SKM-1 treated with dmso at 0.1 percent for 144 hours (cell line): ENCODE results near the gene CYP26B1.

Experiments
- DNase-seq: peaks from one replicate; lab custom pipeline; 2025; ENCODE audit not compliant: unreplicated experiment; lab: John Stamatoyannopoulos, UW

CYP26B1 gene, protein sequence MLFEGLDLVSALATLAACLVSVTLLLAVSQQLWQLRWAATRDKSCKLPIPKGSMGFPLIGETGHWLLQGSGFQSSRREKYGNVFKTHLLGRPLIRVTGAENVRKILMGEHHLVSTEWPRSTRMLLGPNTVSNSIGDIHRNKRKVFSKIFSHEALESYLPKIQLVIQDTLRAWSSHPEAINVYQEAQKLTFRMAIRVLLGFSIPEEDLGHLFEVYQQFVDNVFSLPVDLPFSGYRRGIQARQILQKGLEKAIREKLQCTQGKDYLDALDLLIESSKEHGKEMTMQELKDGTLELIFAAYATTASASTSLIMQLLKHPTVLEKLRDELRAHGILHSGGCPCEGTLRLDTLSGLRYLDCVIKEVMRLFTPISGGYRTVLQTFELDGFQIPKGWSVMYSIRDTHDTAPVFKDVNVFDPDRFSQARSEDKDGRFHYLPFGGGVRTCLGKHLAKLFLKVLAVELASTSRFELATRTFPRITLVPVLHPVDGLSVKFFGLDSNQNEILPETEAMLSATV

DNA sequence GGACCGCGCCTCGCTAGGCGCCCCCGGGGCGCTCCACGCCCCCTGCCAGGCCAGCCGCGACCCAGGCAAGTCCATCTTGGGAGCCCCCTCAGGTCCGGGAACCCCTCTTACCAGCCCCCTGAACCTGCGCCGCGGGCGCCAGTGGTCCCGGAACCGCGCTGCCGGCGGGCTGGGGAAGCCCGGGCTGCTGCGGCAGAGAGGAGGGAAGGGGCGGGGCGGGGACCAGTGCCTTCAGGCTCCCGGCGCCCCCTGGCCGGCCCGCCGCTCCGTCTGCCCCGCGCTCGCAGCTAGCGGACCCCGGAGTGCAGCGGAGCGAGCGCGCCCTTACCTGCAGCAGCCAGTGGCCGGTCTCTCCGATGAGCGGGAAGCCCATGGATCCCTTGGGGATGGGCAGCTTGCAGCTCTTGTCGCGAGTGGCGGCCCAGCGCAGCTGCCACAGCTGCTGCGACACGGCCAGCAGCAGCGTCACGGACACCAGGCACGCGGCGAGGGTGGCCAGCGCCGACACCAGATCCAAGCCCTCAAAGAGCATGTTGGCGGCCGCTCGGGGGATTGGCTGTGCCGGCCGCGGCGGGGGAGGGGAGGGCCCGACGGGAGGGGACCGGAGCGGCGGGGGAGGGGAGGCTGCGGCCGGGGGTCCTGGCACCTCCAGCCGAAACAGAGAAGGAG, at the start of gene CYP26B1:
TSS of gene CYP26B1 (minus strand) at position 560 of the 669 bp plus-strand sequence. CDS start at position 532, 28 bp downstream.
- DNase-seq: no peak

DNA sequence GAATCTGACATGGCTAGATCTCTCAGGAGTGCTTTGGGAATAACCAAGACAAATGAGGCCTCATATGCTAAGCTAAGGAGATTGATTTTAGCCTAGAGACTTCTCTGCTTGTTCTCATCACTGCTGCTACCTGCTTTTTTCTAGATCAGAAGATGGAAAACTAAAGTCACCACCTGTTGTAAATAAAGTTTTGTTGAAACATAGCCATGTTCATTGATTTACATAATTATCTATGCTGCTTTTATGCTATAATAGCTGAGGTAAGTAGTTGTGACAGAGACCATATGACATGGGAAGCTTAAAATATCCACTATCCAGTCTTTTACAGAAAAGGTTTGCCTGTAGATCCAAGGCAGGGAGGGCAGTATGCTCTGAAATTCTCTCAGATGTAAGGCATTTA, 46.1 kb upstream of the CYP26B1 start:
- no peak for DNase-seq

DNA sequence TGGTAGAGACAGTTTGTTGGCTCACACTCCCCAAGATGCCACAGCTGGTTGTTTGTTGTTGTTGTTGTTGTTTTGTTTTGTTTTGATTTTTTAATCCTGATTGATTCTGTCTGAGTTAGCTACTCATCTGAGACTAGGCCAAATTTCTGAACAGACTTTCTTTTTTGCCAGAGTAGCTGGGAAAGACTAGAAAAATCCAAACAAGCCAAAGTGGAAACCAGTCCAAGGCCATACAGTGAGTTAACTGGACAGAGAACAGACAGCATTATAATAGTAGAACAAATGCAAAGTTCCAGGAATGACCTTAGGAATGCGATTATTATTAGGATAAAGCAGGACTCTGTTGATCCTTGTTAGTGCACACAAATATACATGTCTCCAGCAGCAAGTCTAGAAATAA, 43.8 kb upstream of the CYP26B1 start:
- no peak for DNase-seq

DNA sequence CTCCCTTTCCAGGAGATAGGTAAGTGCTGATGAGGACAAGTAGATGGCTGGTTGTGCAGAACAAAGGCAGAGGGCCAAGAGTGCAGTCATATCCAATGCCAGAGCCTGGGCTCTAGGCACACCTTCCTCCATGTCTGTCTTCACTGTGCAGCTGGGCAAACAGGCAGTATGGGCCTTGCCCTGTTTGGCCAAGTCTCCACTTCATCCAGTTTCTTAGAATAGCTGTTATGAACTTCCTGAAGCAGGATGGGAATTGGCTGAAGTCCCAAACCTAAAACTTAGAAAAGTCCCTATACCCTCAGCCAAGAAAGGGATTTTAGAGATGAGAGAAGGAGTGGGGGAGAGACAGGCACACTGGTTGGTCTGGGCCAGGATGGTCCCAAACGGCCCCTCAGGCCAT, 37.5 kb upstream of the CYP26B1 start:
- DNase-seq: no peak

DNA sequence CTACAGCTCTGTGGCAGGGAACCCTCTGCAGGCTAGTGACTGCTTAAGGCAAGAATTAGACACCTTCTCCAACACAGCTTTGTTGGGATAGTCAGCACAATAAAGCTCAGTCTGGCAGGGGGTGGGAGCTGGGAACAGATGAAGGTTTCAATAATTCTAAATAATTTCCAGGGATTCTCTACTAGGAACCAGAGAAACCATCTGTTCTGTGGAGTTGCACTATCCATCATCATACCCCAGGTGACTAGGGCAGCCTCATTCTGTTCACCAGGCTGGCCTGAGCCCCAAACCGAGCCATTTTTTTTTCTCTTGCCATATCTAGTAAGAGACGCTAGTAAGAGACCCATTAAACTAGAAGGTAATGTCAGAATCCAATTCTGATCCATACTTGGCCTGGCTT, 35.8 kb upstream of the CYP26B1 start:
- no peak for DNase-seq

DNA sequence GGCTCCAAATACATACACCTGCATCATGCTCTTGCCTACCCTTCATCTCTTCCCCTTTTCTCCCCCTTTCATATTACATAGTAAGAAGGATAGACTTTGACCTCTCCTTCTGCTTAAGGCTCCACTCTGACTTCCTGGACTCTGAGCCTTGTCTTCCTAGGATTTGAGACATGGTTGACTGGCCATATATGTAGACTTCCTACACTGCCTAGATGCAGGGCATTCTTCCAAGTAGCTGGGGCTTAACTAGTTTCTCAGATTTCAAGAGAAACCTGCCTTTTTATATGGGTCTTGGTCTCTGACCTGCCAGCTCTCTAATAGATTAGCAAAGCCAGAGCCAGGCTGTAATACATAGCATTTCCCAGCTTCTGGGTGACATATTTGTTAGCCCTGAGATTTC, 35.4 kb upstream of the CYP26B1 start:
- DNase-seq: no peak

DNA sequence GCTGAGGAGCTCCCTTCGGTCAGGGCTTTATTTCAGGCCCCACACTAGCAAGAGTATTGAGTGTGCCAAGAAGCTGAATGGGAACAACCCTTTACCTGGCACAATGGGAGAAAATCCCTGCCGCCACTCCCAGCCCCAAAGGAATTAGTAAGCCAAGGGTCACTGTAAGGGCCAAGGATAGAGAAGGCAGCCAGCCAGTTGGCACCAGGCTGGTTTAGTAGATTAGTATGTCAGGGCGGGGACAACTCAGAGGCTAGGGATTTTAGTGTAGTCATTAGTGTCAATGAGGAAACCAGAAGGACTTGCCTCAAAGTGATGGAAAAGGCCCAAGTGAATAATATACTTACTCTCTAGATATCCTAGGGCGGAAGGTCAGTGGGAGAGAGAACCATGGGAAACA, 34.9 kb upstream of the CYP26B1 start:
- no peak for DNase-seq

DNA sequence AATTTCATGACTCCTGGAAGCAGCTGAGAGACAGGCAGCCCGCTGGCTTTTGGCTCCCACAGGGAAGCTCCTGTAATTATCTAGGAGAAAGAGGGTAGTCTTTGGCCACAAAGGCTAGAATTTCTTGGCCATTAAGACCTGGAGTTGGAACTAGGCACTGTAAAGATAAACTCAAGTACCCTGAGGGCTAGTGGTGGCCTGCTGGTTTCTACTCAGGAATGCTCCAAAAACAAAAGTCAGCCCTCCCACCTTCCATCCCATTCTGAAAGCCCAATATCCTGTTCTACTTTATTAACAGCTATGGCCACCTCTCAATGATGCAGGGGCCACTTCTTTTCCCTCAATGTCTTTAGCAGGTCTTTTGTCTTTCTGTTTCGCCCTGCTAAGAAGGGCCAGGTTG, 34.0 kb upstream of the CYP26B1 start:
- DNase-seq: no peak

DNA sequence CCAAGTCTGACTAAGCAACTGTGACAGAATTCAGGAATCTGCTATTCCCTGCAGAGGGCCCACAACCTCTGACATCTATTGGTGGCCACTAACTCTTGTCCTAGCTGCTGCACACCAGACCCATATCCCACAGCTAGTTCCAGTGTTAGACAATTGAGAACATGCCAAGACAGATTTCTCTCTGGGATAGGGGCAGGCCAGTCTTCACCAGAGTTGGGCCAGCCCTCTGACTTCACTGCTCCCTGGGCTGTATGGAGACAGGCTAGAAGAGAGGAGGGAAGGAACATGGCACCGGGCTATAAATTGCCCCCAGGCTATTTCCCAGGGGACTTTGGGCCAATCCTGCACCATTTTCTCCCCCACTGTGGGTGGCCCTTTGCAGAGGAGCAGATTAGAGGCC, 32.7 kb upstream of the CYP26B1 start:
- DNase-seq: no peak

DNA sequence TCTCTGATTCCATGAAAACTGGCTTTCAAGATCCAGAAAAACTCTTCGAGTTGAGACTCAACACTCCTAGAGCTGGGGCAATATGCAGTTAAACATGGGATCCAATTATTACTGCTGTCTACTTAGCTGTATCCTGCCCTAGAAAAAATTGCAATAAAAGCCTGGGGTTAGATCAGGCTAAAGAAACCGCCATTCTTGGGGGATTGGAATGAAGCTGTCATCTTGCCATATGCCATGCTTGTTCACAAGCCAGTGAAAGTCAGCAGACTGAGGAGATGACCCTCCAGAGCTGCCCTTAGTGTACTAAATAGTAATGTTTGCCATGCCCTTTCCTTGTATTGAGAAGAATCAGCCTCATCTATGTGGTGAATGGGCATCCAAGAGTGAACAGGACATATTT, 30.9 kb upstream of the CYP26B1 start:
- DNase-seq: no peak

DNA sequence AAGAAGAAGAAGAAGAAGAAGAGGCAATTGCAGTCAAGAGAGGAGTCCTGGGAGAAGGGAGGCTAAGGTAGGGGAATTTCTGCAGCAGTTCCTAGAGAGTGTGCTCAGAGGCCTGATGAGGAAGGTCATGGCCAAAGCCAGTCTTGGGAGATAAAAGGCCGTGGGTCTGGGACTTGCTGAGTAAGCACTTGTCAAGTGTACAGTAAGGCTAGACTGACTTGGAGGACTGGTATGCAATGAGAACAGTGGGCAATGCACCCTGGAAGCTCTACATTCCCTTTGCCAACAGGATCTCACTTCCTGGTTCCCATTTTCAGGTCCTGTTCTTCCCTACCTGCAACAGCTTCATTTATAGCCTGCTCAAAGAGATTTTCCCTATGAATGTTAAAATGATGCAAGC, 28.6 kb upstream of the CYP26B1 start:
- no peak for DNase-seq

DNA sequence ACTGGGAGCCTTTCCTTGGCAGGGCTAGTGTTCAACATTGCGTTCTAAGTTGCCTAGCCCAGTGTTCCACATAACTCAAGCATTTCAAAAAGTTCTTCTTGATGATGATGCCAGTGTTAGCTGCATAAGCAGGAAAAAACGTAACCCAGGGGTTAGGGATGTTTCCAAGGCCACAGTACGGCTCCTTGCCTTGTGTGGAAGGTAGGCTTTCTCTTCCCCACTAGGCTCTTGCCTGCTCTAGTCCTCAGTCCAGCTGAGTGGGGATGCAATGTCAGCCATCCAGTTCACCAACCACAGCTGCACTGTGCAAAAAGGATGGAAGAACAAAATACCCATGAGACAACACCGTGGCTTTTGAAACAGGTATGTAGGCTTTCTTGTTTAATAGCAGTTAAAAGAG, 28.0 kb upstream of the CYP26B1 start:
- no peak for DNase-seq

DNA sequence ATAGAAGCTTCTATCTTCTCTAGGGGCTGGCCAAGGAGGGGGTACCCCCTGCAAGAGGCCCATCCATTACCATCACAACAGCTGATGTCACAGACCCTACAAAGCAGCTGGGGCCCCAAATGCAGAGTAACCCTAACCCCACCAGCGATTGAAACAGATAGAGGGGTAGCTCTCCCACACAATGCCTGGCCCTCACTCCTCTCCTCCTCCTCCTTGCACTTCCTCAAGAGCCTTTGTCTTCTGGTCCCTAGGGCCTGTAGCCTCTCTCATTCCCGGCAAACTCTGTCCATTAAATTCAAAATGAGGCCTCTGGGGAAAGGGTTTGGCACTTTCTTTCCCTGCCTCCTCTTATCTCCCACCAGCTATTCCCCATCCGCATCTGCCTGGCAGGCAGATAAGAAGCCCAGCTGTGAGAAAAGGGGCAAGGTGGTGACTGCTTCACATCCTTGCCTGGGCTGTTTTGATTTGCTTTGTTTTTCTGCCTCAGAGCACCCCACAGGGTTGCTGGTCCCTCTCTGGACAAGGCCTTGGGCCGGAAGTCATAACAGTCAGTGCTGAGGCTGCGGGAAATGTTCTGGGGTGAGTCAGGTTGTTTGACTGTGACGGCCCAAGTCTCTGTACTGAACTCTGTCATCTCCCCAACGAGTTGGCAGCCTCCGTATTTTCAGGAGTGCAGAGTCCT, 26.1 kb upstream of the CYP26B1 start:
- no peak for DNase-seq

DNA sequence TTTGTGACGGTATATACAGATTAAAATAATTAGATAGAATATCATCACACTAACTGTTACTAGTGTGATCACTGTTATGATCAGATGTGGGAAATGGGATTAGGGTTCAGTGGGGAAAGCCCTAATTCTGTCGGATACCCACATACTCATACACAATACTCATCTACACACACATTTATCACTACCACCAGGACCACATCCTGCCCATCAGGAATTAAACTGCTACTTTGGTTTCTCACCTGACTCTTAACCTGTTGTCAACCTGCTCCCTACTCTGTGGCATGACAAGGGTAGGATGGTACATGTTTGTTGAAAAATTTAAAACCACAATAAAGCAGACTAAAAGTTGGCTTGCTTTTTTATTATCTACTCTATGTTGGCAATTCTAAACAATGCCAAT, 24.8 kb upstream of the CYP26B1 start:
- no peak for DNase-seq

DNA sequence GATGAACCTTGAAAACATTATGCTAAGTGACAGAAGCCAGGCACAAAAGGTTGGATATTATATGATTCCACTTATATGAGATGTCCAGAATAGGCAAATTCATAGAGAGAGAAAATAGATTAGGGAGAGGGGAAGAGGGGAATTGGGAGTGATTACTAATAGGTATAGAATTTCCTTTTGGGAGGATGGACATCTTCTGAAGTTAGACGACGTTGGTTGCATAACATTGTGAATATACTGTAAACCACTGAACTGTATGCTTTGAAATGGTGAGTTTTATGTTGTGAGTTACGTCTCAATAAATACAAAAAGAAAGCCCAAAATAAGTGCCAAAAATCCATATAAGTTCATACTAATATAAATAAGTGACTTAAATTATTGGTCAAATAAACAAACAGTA, 18.6 kb upstream of the CYP26B1 start:
- no peak for DNase-seq

DNA sequence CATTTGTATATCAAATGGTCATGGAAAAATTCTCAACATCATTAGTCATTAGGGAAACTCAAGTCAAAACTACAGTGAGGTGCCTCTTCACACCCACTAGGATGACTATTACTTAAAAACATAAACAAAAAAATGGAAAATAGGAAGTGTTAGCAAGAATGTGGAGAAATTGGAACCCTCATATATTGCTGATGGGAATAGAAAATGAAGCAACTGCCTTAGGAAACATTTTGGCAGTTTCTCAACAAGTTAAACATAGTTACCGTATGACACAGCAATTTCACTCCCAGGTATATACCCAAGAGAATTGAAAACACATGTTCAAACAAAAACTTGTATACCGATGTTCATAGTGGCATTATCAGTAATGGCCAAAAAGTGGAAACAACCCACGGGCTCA, 18.1 kb upstream of the CYP26B1 start:
- no peak for DNase-seq

DNA sequence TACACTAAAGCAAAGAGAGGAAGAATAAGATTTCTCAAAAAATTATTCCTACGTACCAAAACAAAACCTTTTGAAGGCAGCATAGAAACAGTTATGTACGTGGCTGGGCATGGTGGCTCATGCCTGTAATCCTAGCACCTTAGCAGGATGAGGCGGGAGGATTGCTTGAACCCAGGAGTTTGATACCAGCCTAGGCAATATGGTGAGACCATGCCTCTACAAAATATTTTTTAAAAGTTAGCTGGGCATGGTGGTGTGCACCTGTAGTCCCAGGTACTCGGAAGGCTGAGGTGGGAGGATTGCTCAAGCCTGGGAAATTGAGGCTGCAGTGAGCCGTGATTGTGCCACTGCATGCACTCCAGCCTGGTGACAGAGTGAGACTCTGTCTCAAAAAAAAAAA, 14.9 kb upstream of the CYP26B1 start:
- DNase-seq: no peak

DNA sequence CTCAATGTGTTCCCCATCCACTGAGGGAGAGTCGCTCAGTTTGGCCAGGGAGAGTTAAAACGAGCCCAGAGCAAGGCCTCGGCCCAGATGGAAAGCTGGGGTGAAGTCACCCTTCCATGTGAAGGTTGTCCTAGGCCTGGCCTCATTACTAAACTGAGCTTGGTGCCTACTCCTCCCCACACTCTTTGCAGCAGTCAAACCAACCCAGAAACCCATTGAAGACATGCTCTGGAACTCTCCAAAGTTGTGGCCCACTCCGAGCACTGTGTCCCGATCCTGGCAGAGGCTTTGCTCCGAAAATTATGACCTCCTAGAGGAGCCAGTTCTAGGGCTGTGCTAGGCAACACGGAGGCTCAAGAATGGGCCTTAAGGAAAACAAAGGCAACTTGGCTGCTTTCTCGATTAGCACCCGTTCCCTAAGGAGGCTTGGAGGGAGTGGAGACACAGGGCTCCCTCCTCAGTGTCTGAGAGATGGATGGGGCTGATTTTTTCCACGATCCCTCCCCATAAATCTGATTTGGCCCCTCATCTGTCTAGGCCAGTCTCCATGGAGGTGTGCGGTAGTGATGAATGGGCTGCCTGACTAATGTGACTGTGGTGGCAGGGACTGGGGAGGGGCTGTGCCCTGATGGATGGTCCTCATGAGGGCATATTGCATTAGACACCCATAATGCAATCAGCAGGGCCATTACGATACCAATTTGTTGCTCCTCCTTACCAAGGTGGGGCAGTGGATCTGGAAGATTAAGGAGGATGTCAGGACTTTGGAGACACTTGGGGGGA, 11.7 kb upstream of the CYP26B1 start:
- DNase-seq: no peak

DNA sequence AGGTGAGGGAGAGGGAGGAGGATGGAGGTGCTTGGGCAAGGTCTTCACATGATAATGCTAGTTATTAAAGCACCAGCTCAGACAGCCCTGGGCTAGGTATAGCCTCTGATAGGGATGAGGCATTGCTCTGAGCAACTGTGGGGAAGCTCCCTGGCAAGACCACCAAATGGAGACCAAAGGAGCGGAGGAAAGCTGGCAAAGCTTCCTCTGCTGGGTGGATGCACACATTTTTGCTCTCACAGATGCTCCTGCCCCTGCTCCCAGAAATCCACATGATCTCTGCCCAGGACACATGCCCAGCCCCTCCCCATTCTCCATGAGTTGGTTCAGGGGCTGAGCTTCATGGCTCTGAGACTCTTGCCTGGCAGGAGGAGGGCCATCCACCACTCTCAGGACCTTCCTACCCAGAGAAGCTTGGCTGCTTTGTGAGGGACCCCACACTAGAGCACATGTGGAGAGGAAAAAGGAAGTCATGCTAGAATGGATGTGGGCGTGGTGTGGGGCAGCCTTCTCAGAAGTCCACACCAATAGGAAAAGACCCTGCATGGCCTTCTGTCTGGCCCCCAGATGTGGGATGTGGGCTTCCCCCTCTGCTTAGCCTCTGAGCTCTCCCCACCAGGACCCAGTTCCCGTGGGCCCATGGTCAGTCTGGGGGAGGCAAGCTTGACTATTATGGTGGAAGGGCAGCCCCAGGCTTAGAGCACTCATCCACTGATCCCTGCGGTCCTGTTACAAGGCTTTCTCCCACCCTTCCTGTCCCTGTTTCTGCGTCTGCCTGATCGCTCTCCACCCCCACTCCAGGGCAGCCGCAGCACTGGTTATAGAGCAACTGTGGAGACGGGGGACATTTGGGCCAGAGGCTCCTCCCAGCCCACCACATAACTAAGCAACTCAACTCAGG, 10.5 kb upstream of the CYP26B1 start:
- no peak for DNase-seq

DNA sequence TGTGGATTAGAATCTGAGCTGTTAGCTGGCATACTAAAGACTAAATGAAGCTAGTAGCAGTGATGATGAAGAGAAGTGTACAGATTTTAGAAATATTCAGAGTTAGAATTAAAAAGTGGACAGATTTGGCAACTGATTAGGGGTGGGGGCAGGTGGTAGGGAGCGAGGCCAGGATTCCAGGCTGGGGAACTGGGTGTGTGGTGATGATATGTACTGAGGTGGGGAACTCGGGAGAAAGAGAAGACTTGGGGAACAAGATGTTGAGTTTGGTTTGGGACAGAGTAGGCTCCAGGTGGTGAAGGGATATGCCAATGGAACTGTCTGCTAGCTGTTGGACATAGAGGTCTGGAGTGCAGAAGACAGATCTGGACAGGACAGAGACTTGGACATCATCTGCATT, 9.2 kb upstream of the CYP26B1 start:
- no peak for DNase-seq
